ENCODE data around the gene DLEU7. TPM values are rescaled to one million over a fixed set of nuclear protein-coding genes. Genes with fewer than 3 reads are reported as not detected.
A peak's percentile ranks its signal among the peaks of the same experiment; 100 is the strongest.

DLEU7 gene
- total RNA-seq, 2 experiments from 2014 or later = not detected

DNA sequence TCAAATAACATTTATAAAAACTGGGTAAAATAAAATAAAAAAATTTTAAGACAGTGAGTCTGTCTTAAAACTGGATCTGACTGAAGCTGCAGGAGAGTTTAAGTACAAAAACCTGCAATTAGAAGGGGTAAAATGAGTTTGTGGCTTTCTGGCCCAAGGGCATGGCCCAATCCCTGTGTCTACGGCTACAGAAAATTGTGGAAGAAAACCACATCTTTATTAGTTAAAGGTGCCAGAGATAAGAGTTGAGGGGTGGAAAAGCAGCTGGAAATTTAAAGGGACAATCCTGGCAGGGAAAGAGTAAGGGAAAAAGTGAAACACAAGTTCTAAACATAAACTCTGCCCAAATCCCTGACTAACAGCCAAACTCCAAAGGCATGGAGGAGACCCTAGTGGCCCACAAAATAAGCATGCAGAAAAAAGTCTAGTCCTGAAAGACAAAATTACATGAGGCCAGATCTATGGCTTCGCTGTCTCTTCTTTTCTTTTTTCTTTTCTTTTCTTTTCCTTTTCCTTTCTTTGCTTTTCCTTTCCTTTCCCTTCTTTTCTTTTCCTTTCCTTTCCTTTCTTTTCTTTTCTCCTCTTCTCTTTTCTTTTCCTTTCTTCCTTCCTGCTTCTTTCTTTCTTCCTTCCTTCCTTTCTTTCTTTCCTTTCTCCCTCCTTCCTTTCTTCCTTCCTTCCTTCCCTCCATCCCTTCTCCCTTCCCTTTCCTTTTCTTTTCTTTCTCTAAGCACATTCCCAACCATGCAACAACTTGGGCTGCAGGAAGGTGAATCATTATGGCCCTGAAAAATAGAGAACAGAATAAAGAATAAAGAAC lies 23.5 kb upstream of the DLEU7 start:
- Mint-ChIP-seq H3K27me3 (peaks cover 19% of the 10 kb centered on the region), H3K36me3 (ENCODE audit: low read depth) (no peaks in the 10 kb centered on the region), H3K4me3 (no peak overlapping the region), H3K27ac (no peak overlapping the region), H3K4me1 (no peaks in the 10 kb centered on the region), H3K9me3 (peaks cover 5% of the 10 kb centered on the region)
- ChIA-PET CTCF (no interaction called here), POLR2A (no interaction called here)
- no peak for DNase-seq

- POLR2A ChIA-PET = interaction anchor here (0.6 kb wide), 1 partner anchor 26 kb away, joined by 3 read pairs; no protein-coding TSS in a partner anchor
Measured at GRCh38 chr13:50864492-50864891, 21.0 kb upstream of the DLEU7 start.

GRCh38 chr13:50855681-50856080 lies 12.2 kb upstream of the DLEU7 start:
- H3K36me3 Mint-ChIP-seq (ENCODE audit: low read depth) = peaks cover 15% of the 10 kb centered on the region
- H3K4me3 Mint-ChIP-seq = no peak overlapping the region
- peaks cover 32% of the 10 kb centered on the region for H3K9me3 Mint-ChIP-seq
- no peak overlapping the region for H3K27ac Mint-ChIP-seq
- H3K4me1 Mint-ChIP-seq = no peaks in the 10 kb centered on the region
- CTCF ChIA-PET = no interaction called here
- peaks cover 42% of the 10 kb centered on the region for H3K27me3 Mint-ChIP-seq
- no peak for DNase-seq
- POLR2A ChIA-PET = no interaction called here

More at GRCh38 chr13:50864492-50864891, 21.0 kb upstream of the DLEU7 start:
- Mint-ChIP-seq H3K9me3 (peaks cover 11% of the 10 kb centered on the region), H3K27me3 (peaks cover 30% of the 10 kb centered on the region), H3K27ac (no peak overlapping the region), H3K4me3 (no peak overlapping the region), H3K4me1 (no peaks in the 10 kb centered on the region), H3K36me3 (ENCODE audit: low read depth) (no peaks in the 10 kb centered on the region)
- CTCF ChIA-PET = interaction anchor here (0.7 kb wide), 1 partner anchor 1362 kb away, joined by 3 read pairs; no protein-coding TSS in a partner anchor
- DNase-seq = no peak

- Mint-ChIP-seq H3K27ac (no peak overlapping the region), H3K4me1 (peaks cover 15% of the 10 kb centered on the region), H3K9me3 (peaks cover 5% of the 10 kb centered on the region), H3K27me3 (peaks cover 21% of the 10 kb centered on the region), H3K36me3 (ENCODE audit: low read depth) (no peaks in the 10 kb centered on the region), H3K4me3 (no peak overlapping the region)
- CTCF ChIA-PET = no interaction called here
- no peak for DNase-seq
- POLR2A ChIA-PET = no interaction called here
Measured at GRCh38 chr13:50850445-50850844, 7.0 kb upstream of the DLEU7 start.

GRCh38 chr13:50847501-50847900 lies 4.0 kb upstream of the DLEU7 start:
- ChIA-PET POLR2A (no interaction called here), CTCF (interaction anchor here (1.5 kb wide), 1 partner anchor 11 kb away, joined by 4 read pairs; no protein-coding TSS in a partner anchor)
- peaks cover 21% of the 10 kb centered on the region for H3K4me1 Mint-ChIP-seq
- peaks cover 4% of the 10 kb centered on the region for H3K36me3 Mint-ChIP-seq (ENCODE audit: low read depth)
- H3K27me3 Mint-ChIP-seq = peaks cover 12% of the 10 kb centered on the region
- no peak for DNase-seq
- peaks cover 2% of the 10 kb centered on the region for H3K9me3 Mint-ChIP-seq
- H3K27ac Mint-ChIP-seq = no peak overlapping the region
- H3K4me3 Mint-ChIP-seq = no peak overlapping the region

DNA sequence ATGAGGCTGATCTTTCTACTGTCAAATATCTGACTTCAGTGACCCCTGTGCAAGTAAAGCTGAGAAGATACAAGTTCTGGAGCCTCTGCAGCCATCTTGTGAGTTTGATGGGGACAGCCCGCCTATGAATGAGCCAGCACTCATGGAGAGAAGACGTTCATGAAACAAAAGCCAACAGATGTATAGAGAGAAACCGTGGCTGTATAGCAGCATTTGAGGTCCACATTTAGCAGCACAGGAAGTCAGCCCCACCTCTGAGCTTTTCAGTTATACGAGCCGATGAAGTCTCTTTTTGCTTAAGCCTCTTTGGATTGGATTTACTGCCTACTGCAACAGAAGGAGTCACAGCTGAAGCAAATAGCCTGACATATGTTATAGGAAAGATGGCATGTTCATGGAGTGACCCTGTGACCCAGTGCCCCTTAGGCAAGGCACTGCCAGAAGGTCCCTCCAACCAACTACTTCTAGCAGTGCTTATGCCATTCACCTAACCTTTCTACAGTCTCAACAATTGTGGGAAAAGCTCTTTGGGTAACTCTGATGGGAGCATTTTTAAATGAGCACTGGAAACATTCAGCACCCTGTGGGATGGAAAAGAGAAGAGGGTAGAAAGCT lies 3.5 kb upstream of the DLEU7 start:
- H3K36me3 Mint-ChIP-seq (ENCODE audit: low read depth) = peaks cover 5% of the 10 kb centered on the region
- H3K4me1 Mint-ChIP-seq = peaks cover 23% of the 10 kb centered on the region
- H3K4me3 Mint-ChIP-seq = no peak overlapping the region
- ChIA-PET CTCF (no interaction called here), POLR2A (no interaction called here)
- peak overlapping the region; percentile 56 for H3K27ac Mint-ChIP-seq
- peaks cover 2% of the 10 kb centered on the region for H3K9me3 Mint-ChIP-seq
- peaks cover 15% of the 10 kb centered on the region for H3K27me3 Mint-ChIP-seq
- no peak for DNase-seq

GRCh38 chr13:50845211-50845610 lies 1.7 kb upstream of the DLEU7 start:
- Mint-ChIP-seq H3K27ac (no peak overlapping the region), H3K4me1 (peaks cover 23% of the 10 kb centered on the region), H3K27me3 (peaks cover 14% of the 10 kb centered on the region), H3K36me3 (ENCODE audit: low read depth) (peaks cover 5% of the 10 kb centered on the region), H3K9me3 (peaks cover 2% of the 10 kb centered on the region), H3K4me3 (no peak overlapping the region)
- no peak for DNase-seq
- ChIA-PET POLR2A (no interaction called here), CTCF (no interaction called here)

DNA sequence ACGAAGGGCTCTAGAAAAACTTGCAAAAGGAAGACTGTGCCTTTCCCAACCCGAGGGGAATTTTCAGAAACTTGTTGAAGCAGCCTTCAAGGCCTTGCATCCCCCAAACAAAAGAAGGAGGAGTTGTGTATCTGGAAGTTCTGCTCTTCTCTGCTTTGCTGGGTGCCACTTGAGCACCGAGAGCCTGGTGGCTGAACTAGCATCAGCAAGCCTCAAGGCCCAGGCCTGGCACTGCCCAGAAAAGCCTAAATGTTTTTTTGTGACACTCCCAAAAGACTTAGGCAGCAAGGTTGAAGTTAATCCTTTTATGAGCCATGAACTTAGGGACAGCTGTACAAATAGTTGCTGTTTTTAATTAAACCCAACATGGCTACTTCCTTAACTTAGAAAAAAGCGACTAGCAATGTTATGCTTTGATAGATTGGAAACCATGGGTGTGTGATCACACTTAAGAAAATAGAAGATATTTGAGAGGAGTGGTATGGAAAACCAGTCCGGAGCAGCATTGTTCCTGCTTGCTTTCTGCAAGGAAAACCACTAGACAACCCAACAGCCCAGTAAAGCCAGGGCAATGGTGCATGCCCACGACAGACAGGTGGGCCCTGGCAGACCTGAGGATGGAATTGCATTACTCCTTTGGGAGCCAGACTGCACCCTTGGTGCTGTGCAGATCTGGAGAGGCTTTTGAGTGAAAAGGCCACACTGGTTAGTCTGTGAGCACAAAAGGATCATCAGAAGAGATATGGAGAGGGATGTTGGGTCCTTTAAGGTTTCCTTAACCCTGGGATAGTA lies 788 bp upstream of the DLEU7 start:
- H3K27ac Mint-ChIP-seq = no peak overlapping the region
- peaks cover 14% of the 10 kb centered on the region for H3K27me3 Mint-ChIP-seq
- ChIA-PET POLR2A (no interaction called here), CTCF (no interaction called here)
- peaks cover 23% of the 10 kb centered on the region for H3K4me1 Mint-ChIP-seq
- no peak overlapping the region for H3K4me3 Mint-ChIP-seq
- no peak for DNase-seq
- peaks cover 5% of the 10 kb centered on the region for H3K36me3 Mint-ChIP-seq (ENCODE audit: low read depth)
- peaks cover 2% of the 10 kb centered on the region for H3K9me3 Mint-ChIP-seq

- DNase-seq = no peak
- Mint-ChIP-seq H3K4me3 (no peak overlapping the region), H3K9me3 (peaks cover 2% of the 10 kb centered on the region), H3K27ac (no peak overlapping the region), H3K27me3 (peaks cover 16% of the 10 kb centered on the region), H3K36me3 (ENCODE audit: low read depth) (peaks cover 5% of the 10 kb centered on the region), H3K4me1 (peaks cover 23% of the 10 kb centered on the region)
- ChIA-PET CTCF (no interaction called here), POLR2A (no interaction called here)
Measured at GRCh38 chr13:50842990-50843256, 569 bp downstream of the DLEU7 start.

GRCh38 chr13:50842251-50842989 lies 1.1 kb downstream of the DLEU7 start:
- Mint-ChIP-seq H3K27ac (no peak overlapping the region), H3K4me3 (no peak overlapping the region), H3K27me3 (peaks cover 16% of the 10 kb centered on the region), H3K4me1 (peaks cover 23% of the 10 kb centered on the region), H3K36me3 (ENCODE audit: low read depth) (peaks cover 5% of the 10 kb centered on the region), H3K9me3 (peaks cover 2% of the 10 kb centered on the region)
- CTCF ChIA-PET = no interaction called here
- POLR2A ChIA-PET = no interaction called here
- no peak for DNase-seq

- Mint-ChIP-seq H3K27ac (no peak overlapping the region), H3K4me1 (peaks cover 18% of the 10 kb centered on the region), H3K27me3 (peaks cover 16% of the 10 kb centered on the region), H3K4me3 (no peak overlapping the region), H3K36me3 (ENCODE audit: low read depth) (peaks cover 5% of the 10 kb centered on the region), H3K9me3 (peaks cover 2% of the 10 kb centered on the region)
- CTCF ChIA-PET = no interaction called here
- no peak for DNase-seq
- POLR2A ChIA-PET = no interaction called here
Measured at GRCh38 chr13:50841786-50842185, 1.7 kb downstream of the DLEU7 start.

GRCh38 chr13:50840284-50840683 lies 3.2 kb downstream of the DLEU7 start:
- Mint-ChIP-seq H3K27ac (no peak overlapping the region), H3K36me3 (ENCODE audit: low read depth) (peaks cover 5% of the 10 kb centered on the region), H3K4me3 (no peak overlapping the region), H3K27me3 (peaks cover 23% of the 10 kb centered on the region), H3K9me3 (no peaks in the 10 kb centered on the region), H3K4me1 (peaks cover 7% of the 10 kb centered on the region)
- DNase-seq = no peak
- ChIA-PET POLR2A (no interaction called here), CTCF (no interaction called here)

DNA sequence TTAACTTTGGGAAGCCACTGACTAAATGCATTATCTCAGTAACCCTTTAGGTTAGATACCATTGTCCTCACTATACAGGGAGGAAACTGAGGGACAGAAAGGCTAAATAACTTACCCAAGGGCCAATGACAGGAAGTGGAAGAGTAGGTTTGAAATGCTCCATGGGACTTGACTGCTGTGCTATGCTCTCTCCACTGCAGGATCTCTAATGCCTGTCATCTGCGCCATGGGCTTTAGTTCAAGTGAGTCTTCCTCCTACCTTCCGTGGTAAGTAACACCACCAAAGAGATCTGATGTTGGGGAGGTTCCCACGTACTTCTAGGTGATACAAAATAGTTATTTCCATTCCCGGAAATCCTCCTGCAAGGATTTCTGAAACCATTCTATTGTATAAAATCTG lies 3.7 kb downstream of the DLEU7 start:
- POLR2A ChIA-PET = no interaction called here
- Mint-ChIP-seq H3K36me3 (ENCODE audit: low read depth) (peaks cover 5% of the 10 kb centered on the region), H3K27me3 (peaks cover 23% of the 10 kb centered on the region), H3K4me1 (peaks cover 7% of the 10 kb centered on the region), H3K27ac (no peak overlapping the region), H3K4me3 (no peak overlapping the region), H3K9me3 (no peaks in the 10 kb centered on the region)
- CTCF ChIA-PET = no interaction called here
- DNase-seq = no peak
